Keratinocyte (primary cell): Measurements from ENCODE around the gene SNU13. TPM values are rescaled to one million over a fixed set of nuclear protein-coding genes. Genes with fewer than 3 reads are reported as not detected.

Experiments
- DNase-seq: peaks from one replicate; pipeline ENCODE4 v3.0.0-alpha.2; 2011; ENCODE audit warnings: low read depth, missing footprints, low spot score
- FAIRE-seq: peaks from 2 replicates; lab custom pipeline; 2011; peaks lifted over from hg19 to GRCh38; lab: Jason Lieb, UNC
- H2AFZ ChIP-seq: 2 replicates; pipeline ENCODE4 v1.6.0; 2012; ENCODE audit warnings: low read length, control low read depth, inconsistent platforms; ENCODE audit not compliant: control insufficient read depth
- H3K27ac ChIP-seq: 2 replicates; pipeline ENCODE4 v1.5.1; 2011; ENCODE audit warnings: low read length; ENCODE audit not compliant: control insufficient read depth, insufficient read depth
- H3K27me3 ChIP-seq: 3 replicates; pipeline ENCODE4 v1.6.0; 2011; ENCODE audit warnings: low read length; ENCODE audit not compliant: control insufficient read depth, insufficient read depth; ENCODE audit errors: extremely low read depth
- H3K36me3 ChIP-seq, 2 experiments: 2 replicates in 1 of 2; 3 replicates in 1 of 2; pipeline ENCODE4 v1.5.1; 2011; ENCODE audit warnings: low read length in 2 of 2, mild to moderate bottlenecking in 1 of 2; ENCODE audit not compliant: control insufficient read depth in 2 of 2, insufficient read depth in 2 of 2; ENCODE audit errors: extremely low read depth in 1 of 2
- H3K4me1 ChIP-seq: 3 replicates; pipeline ENCODE4 v1.5.1; 2011; ENCODE audit warnings: low read length; ENCODE audit not compliant: control insufficient read depth, insufficient read depth; ENCODE audit errors: extremely low read depth
- H3K4me2 ChIP-seq: 3 replicates; pipeline ENCODE4 v1.6.0; 2011; ENCODE audit warnings: low read depth, low read length; ENCODE audit not compliant: control insufficient read depth, insufficient read depth; ENCODE audit errors: extremely low read depth
- H3K4me3 ChIP-seq, 3 experiments: fragments of 200-600 bp in 1 of 3; sonication (generic) in 1 of 3; 2 replicates in 2 of 3; 3 replicates in 1 of 3; pipeline ENCODE4 v1.5.1; 2011 to 2016; ENCODE audit warnings: low read length in 3 of 3, mild to moderate bottlenecking in 3 of 3, control low read depth in 2 of 3, inconsistent platforms in 1 of 3, low read depth in 1 of 3, mixed read lengths in 1 of 3, mixed run types in 1 of 3, moderate library complexity in 1 of 3; ENCODE audit not compliant: control insufficient read depth in 2 of 3, insufficient read depth in 2 of 3; ENCODE audit errors: extremely low read depth in 1 of 3
- H3K79me2 ChIP-seq: 2 replicates; pipeline ENCODE4 v1.6.0; 2012; ENCODE audit warnings: low read length; ENCODE audit not compliant: control insufficient read depth, insufficient read depth
- H3K9ac ChIP-seq: 3 replicates; pipeline ENCODE4 v1.6.0; 2011; ENCODE audit warnings: low read length; ENCODE audit not compliant: control insufficient read depth, insufficient read depth; ENCODE audit errors: extremely low read depth
- H3K9me1 ChIP-seq: 3 replicates; pipeline ENCODE4 v1.6.0; 2011; ENCODE audit warnings: low read length; ENCODE audit not compliant: control insufficient read depth, insufficient read depth; ENCODE audit errors: extremely low read depth
- H3K9me3 ChIP-seq: 2 replicates; pipeline ENCODE4 v1.5.1; 2012; ENCODE audit warnings: low read depth, low read length; ENCODE audit not compliant: control insufficient read depth
- H4K20me1 ChIP-seq: 3 replicates; pipeline ENCODE4 v1.6.0; 2011; ENCODE audit warnings: low read length; ENCODE audit not compliant: control insufficient read depth, insufficient read depth; ENCODE audit errors: extremely low read depth
- CTCF ChIP-seq, 3 experiments: IDR thresholded peaks in 1 of 3; conservative IDR thresholded peaks in 1 of 3; optimal IDR thresholded peaks in 1 of 3; 2 replicates in 2 of 3; 3 replicates in 1 of 3; pipeline versions ENCODE3 to v1.5.1; 2011; ENCODE audit warnings: low read length in 3 of 3, mild to moderate bottlenecking in 3 of 3, moderate library complexity in 2 of 3, control low read depth in 1 of 3, inconsistent platforms in 1 of 3; ENCODE audit not compliant: insufficient read depth in 2 of 3; ENCODE audit errors: extremely low read depth in 1 of 3
- EZH2 ChIP-seq: IDR thresholded peaks from one replicate; pipeline ENCODE4 v1.6.1; 2012; ENCODE audit warnings: inconsistent platforms, mild to moderate bottlenecking, low read length, moderate library complexity
- dilution Hi-C: fragments of 300-500 bp; cut with MboI; formaldehyde crosslinking; loops from one replicate; pipeline ENCODE4 v1.7.0; 2020; ENCODE audit warnings: low sequenced_read_pairs; ENCODE audit not compliant: extremely low pct_ligation_motif_present
- polyA plus RNA-seq, 5 experiments: library from polyadenylated mRNA; depleted of rRNA in 3 of 5; stranded (reverse) in 3 of 5; stranded (forward) in 1 of 5; unstranded in 1 of 5; fragments of >200 nt; gene quantifications; 1 replicate in 1 of 5; 2 replicates in 3 of 5; 3 replicates in 1 of 5; pipeline versions ENCODE4 v1.2.1 to v1.2.3, GENCODE V29; 2011 to 2012; ENCODE audit warnings: missing spikeins in 2 of 5, low read depth in 1 of 5, low replicate concordance in 1 of 5

The SNU13 gene
- polyA plus RNA-seq, 1 donor (not counting 4 experiments of a cell fraction or from before 2014, with no cell fraction given) = 230 TPM

DNA sequence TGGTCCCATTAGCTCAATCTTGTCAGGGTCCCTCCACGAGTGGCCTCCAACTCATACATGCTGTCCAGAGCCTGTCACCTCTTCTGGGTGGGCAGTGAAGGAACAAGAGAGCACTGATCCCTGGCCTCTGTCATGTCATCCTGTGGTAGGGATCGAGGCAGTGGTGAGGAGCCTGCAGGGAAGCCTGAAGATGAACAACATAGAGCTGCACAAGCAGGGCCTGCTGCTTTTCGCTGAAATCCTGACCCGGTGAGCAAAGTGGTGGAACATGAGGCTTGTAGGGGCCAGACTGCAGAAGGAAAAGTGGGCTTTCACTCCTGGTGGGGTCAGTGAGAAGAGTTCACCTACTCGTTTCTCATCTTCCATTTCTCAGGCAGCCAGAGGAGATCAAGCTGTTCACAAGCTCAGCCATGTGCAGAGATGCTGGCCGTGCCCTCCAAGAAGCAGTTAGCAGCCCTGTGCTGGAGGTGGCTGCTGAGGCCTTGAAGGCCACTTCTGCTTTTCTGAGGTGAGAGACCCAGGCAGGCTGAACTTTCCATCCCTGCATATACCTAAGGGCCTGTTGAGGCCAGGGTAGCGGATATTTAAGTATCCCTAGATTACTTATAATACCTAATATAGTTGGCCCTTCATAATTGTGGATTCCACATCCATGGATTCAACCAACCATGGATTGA, 43.6 kb upstream of the SNU13 start:
- no peak overlapping the region for H2AFZ ChIP-seq
- no peaks in the 10 kb centered on the region for H3K36me3 ChIP-seq
- no peak overlapping the region for H3K4me3 ChIP-seq
- no peaks in the 10 kb centered on the region for H4K20me1 ChIP-seq
- H3K27ac ChIP-seq = no peak overlapping the region
- H3K9ac ChIP-seq = no peak overlapping the region
- H3K27me3 ChIP-seq = no peaks in the 10 kb centered on the region
- no peaks in the 10 kb centered on the region for H3K9me1 ChIP-seq
- no peaks in the 10 kb centered on the region for H3K79me2 ChIP-seq
- dilution Hi-C loops = no loop called here
- DNase-seq (no peak), FAIRE-seq (no peak)
- no peaks in the 10 kb centered on the region for H3K4me1 ChIP-seq
- H3K9me3 ChIP-seq = no peaks in the 10 kb centered on the region
- no peak overlapping the region for H3K4me2 ChIP-seq
- TF ChIP-seq EZH2 (no peak), CTCF (optimal IDR thresholded peaks at IDR 0.05 in 1 of 3, IDR thresholded peaks at IDR 0.05 in 1 of 3, conservative IDR thresholded peaks at IDR 0.05 in 1 of 3; ENCODE audit: extremely low read depth in 1 of 3, insufficient read depth in 2 of 3, low read length in 3 of 3) (no peak)

DNA sequence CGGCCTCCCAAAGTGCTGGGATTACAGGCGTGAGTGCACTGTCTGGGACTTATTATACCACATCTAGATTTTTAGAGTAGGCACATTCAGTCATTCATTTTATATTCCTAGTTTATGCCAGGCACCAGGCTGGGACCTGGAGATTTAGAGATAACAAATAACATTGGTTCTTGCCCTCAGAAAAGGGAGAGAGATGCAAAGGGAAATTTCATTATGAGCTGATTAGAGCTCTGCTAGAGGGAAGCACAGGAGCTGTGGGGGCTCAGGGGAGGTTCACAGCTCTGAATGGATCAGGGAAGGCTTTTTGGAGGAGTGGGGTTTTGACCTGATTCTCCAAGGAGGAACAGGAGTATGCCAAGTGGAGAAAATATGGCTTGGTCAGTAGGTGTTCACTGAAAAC, 42.9 kb upstream of the SNU13 start:
- no peaks in the 10 kb centered on the region for H3K4me1 ChIP-seq
- dilution Hi-C loops = no loop called here
- H2AFZ ChIP-seq = no peak overlapping the region
- H3K9ac ChIP-seq = no peak overlapping the region
- DNase-seq = no peak
- no peaks in the 10 kb centered on the region for H4K20me1 ChIP-seq
- no peak for FAIRE-seq
- no peaks in the 10 kb centered on the region for H3K9me1 ChIP-seq
- TF ChIP-seq CTCF (optimal IDR thresholded peaks at IDR 0.05 in 1 of 3, IDR thresholded peaks at IDR 0.05 in 1 of 3, conservative IDR thresholded peaks at IDR 0.05 in 1 of 3; ENCODE audit: extremely low read depth in 1 of 3, insufficient read depth in 2 of 3, low read length in 3 of 3) (no peak), EZH2 (no peak)
- no peaks in the 10 kb centered on the region for H3K79me2 ChIP-seq
- no peak overlapping the region for H3K4me3 ChIP-seq
- no peaks in the 10 kb centered on the region for H3K36me3 ChIP-seq
- no peaks in the 10 kb centered on the region for H3K9me3 ChIP-seq
- H3K27ac ChIP-seq = no peak overlapping the region
- no peaks in the 10 kb centered on the region for H3K27me3 ChIP-seq
- no peak overlapping the region for H3K4me2 ChIP-seq
